ENCODE results near the gene ANKRD52.
"Not testable (repeated sequence)": the region's sequence is repeated elsewhere in the genome, so short reads cannot be mapped to it uniquely, and the experiment has no call there.

ANKRD52 gene

GRCh38 chr12:56198836-56199235 is 59.3 kb downstream of the ANKRD52 start:
- ChIA-PET CTCF (interaction anchor here (1.0 to 6.5 kb wide), 3 partner anchors 10 to 79 kb away, joined by 3 to 51 read pairs (median 5); partner anchors contain the start of gene SMARCC2), POLR2A (no interaction called here)
- DNase-seq (ENCODE audit: extremely low spot score), result no peak

GRCh38 chr12:56197921-56198635 is 60.1 kb downstream of the ANKRD52 start:
- POLR2A ChIA-PET, result interaction anchor here (0.6 kb wide), 1 partner anchor 72 kb away, joined by 3 read pairs; no protein-coding TSS in a partner anchor
- DNase-seq (ENCODE audit: extremely low spot score), result no peak
- CTCF ChIA-PET, result interaction anchor here (1.0 to 6.5 kb wide), 9 partner anchors 9 to 101 kb away, joined by 3 to 51 read pairs (median 4); partner anchors contain the start of genes RNF41, SMARCC2 and ZC3H10
- TF ChIP-seq CTCF (IDR thresholded peaks at IDR 0.05; ENCODE audit: control extremely low read depth, extremely low read depth, low read depth, missing control alignments), result no peak

More at GRCh38 chr12:56198836-56199235, 59.3 kb downstream of the ANKRD52 start:
- TF ChIP-seq CTCF (IDR thresholded peaks at IDR 0.05; ENCODE audit: control extremely low read depth, extremely low read depth, low read depth, missing control alignments), result no peak

- ChIA-PET CTCF (interaction anchor here (1.1 to 6.5 kb wide), 8 partner anchors 8 to 394 kb away, joined by 3 to 51 read pairs (median 4); partner anchors contain the start of genes RNF41, SMARCC2 and ZC3H10), POLR2A (interaction anchor here (0.7 kb wide), 1 partner anchor 89 kb away, joined by 7 read pairs; no protein-coding TSS in a partner anchor)
- not testable (repeated sequence) for DNase-seq (ENCODE audit: extremely low spot score)
These were observed 61.2 kb downstream of the ANKRD52 start for GRCh38 chr12:56196818-56197550.

GRCh38 chr12:56193025-56193578 is 65.1 kb downstream of the ANKRD52 start:
- peak; percentile 79 for TF ChIP-seq CTCF (IDR thresholded peaks at IDR 0.05; ENCODE audit: control extremely low read depth, extremely low read depth, low read depth, missing control alignments)
- ChIA-PET CTCF (interaction anchor here (0.9 to 9.6 kb wide), 13 partner anchors 9 to 271 kb away, joined by 3 to 243 read pairs (median 9); partner anchors contain the start of genes ANKRD52, ESYT1, RNF41 and ZC3H10), POLR2A (no interaction called here)
- peak; percentile 78 for DNase-seq (ENCODE audit: extremely low spot score)

- POLR2A ChIA-PET, result no interaction called here
These were observed 65.6 kb downstream of the ANKRD52 start for GRCh38 chr12:56192582-56192981.

GRCh38 chr12:56190695-56191155 is 67.5 kb downstream of the ANKRD52 start:
- no peak for DNase-seq (ENCODE audit: extremely low spot score)
- no peak for TF ChIP-seq CTCF (IDR thresholded peaks at IDR 0.05; ENCODE audit: control extremely low read depth, extremely low read depth, low read depth, missing control alignments)
- POLR2A ChIA-PET, result no interaction called here
- CTCF ChIA-PET, result interaction anchor here (1.0 to 9.6 kb wide), 15 partner anchors 9 to 451 kb away, joined by 3 to 243 read pairs (median 22); partner anchors contain the start of genes ESYT1, RNF41 and ZC3H10

More at GRCh38 chr12:56192582-56192981, 65.6 kb downstream of the ANKRD52 start:
- CTCF ChIA-PET, result interaction anchor here (0.9 to 9.6 kb wide), 18 partner anchors 9 to 453 kb away, joined by 3 to 243 read pairs (median 6); partner anchors contain the start of genes ANKRD52, ESYT1, MIP and RNF41
- no peak for DNase-seq (ENCODE audit: extremely low spot score)
- TF ChIP-seq CTCF (IDR thresholded peaks at IDR 0.05; ENCODE audit: control extremely low read depth, extremely low read depth, low read depth, missing control alignments), result no peak
